ENCODE results near the gene HDAC4. TPM values are rescaled to one million over a fixed set of nuclear protein-coding genes. Genes with fewer than 3 reads are reported as not detected.

HDAC4 gene
- total and polyA plus RNA-seq, 2 experiments from 2014 or later = 8.1 to 41.8 TPM

DNA sequence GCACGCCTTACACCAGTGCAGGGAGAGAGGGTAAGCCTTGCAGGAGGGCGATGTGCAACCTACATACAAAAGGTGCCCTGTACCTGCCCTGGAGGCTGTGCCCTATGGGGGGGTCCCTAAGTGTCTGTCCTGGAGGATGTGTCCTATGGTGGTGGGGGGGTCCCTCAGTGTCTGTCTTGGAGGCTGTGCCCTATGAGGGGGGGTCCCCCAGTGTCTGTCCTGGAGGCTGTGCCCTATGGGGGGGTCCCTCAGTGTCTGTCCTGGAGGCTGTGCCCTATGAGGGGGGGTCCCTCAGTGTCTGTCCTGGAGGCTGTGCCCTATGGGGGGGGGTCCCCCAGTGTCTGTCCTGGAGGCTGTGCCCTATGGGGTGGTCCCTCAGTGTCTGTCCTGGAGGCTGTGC, 216.6 kb downstream of the HDAC4 start:
- Histone ChIP-seq H3K4me1 (ENCODE audit: insufficient read depth) (no peaks in the 10 kb centered on the region), H3K36me3 (ENCODE audit: insufficient read depth) (peaks cover 5% of the 10 kb centered on the region; the same call in 1 of the 2 replicates), H3K27ac (ENCODE audit: low read depth) (no peak overlapping the region), H3K27me3 (ENCODE audit: insufficient read depth) (no peaks in the 10 kb centered on the region), H3K9me2 (ENCODE audit: insufficient read depth) (no peaks in the 10 kb centered on the region), H3K79me2 (replicated peaks; ENCODE audit: insufficient read depth) (0 out of 2 replicates have a peak, but pooled peaks cover 3% of the 10 kb centered on the region), H3K4me3 (no peak overlapping the region), H4K20me1 (replicated peaks; ENCODE audit: insufficient read depth) (no peaks in the 10 kb centered on the region), H3K4me2 (no peak overlapping the region), H3F3A (replicated peaks; ENCODE audit: low read depth) (no peaks in the 10 kb centered on the region), H2AFZ (no peak overlapping the region)
- ATAC-seq (no peak), DNase-seq (ENCODE audit: low spot score) (no peak)
- H3K27me3 Mint-ChIP-seq (ENCODE audit: insufficient read depth, low read depth, poor library complexity) = peaks cover 1% of the 10 kb centered on the region
- H3K27ac Mint-ChIP-seq = no peak overlapping the region
- peaks cover 35% of the 10 kb centered on the region for H3K36me3 Mint-ChIP-seq (ENCODE audit: low read depth)
- TF ChIP-seq, protein P1, sequence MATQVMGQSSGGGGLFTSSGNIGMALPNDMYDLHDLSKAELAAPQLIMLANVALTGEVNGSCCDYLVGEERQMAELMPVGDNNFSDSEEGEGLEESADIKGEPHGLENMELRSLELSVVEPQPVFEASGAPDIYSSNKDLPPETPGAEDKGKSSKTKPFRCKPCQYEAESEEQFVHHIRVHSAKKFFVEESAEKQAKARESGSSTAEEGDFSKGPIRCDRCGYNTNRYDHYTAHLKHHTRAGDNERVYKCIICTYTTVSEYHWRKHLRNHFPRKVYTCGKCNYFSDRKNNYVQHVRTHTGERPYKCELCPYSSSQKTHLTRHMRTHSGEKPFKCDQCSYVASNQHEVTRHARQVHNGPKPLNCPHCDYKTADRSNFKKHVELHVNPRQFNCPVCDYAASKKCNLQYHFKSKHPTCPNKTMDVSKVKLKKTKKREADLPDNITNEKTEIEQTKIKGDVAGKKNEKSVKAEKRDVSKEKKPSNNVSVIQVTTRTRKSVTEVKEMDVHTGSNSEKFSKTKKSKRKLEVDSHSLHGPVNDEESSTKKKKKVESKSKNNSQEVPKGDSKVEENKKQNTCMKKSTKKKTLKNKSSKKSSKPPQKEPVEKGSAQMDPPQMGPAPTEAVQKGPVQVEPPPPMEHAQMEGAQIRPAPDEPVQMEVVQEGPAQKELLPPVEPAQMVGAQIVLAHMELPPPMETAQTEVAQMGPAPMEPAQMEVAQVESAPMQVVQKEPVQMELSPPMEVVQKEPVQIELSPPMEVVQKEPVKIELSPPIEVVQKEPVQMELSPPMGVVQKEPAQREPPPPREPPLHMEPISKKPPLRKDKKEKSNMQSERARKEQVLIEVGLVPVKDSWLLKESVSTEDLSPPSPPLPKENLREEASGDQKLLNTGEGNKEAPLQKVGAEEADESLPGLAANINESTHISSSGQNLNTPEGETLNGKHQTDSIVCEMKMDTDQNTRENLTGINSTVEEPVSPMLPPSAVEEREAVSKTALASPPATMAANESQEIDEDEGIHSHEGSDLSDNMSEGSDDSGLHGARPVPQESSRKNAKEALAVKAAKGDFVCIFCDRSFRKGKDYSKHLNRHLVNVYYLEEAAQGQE (IDR thresholded peaks at IDR 0.05; ENCODE audit: unreplicated experiment) = no peak
- TF ChIP-seq STAT1 (IDR thresholded peaks at IDR 0.05; ENCODE audit: unreplicated experiment) (no peak), EZH2 (IDR thresholded peaks at IDR 0.05; ENCODE audit: low read depth, unreplicated experiment) (no peak), ZNF331 (CRISPR knock-in tag; IDR thresholded peaks at IDR 0.05; ENCODE audit: low read depth) (no peak), NANOG (IDR thresholded peaks at IDR 0.05; ENCODE audit: borderline replicate concordance) (no peak), POLR2AphosphoS5 (IDR thresholded peaks at IDR 0.05; ENCODE audit: low read depth) (no peak)
- TF ChIP-seq, protein P2, sequence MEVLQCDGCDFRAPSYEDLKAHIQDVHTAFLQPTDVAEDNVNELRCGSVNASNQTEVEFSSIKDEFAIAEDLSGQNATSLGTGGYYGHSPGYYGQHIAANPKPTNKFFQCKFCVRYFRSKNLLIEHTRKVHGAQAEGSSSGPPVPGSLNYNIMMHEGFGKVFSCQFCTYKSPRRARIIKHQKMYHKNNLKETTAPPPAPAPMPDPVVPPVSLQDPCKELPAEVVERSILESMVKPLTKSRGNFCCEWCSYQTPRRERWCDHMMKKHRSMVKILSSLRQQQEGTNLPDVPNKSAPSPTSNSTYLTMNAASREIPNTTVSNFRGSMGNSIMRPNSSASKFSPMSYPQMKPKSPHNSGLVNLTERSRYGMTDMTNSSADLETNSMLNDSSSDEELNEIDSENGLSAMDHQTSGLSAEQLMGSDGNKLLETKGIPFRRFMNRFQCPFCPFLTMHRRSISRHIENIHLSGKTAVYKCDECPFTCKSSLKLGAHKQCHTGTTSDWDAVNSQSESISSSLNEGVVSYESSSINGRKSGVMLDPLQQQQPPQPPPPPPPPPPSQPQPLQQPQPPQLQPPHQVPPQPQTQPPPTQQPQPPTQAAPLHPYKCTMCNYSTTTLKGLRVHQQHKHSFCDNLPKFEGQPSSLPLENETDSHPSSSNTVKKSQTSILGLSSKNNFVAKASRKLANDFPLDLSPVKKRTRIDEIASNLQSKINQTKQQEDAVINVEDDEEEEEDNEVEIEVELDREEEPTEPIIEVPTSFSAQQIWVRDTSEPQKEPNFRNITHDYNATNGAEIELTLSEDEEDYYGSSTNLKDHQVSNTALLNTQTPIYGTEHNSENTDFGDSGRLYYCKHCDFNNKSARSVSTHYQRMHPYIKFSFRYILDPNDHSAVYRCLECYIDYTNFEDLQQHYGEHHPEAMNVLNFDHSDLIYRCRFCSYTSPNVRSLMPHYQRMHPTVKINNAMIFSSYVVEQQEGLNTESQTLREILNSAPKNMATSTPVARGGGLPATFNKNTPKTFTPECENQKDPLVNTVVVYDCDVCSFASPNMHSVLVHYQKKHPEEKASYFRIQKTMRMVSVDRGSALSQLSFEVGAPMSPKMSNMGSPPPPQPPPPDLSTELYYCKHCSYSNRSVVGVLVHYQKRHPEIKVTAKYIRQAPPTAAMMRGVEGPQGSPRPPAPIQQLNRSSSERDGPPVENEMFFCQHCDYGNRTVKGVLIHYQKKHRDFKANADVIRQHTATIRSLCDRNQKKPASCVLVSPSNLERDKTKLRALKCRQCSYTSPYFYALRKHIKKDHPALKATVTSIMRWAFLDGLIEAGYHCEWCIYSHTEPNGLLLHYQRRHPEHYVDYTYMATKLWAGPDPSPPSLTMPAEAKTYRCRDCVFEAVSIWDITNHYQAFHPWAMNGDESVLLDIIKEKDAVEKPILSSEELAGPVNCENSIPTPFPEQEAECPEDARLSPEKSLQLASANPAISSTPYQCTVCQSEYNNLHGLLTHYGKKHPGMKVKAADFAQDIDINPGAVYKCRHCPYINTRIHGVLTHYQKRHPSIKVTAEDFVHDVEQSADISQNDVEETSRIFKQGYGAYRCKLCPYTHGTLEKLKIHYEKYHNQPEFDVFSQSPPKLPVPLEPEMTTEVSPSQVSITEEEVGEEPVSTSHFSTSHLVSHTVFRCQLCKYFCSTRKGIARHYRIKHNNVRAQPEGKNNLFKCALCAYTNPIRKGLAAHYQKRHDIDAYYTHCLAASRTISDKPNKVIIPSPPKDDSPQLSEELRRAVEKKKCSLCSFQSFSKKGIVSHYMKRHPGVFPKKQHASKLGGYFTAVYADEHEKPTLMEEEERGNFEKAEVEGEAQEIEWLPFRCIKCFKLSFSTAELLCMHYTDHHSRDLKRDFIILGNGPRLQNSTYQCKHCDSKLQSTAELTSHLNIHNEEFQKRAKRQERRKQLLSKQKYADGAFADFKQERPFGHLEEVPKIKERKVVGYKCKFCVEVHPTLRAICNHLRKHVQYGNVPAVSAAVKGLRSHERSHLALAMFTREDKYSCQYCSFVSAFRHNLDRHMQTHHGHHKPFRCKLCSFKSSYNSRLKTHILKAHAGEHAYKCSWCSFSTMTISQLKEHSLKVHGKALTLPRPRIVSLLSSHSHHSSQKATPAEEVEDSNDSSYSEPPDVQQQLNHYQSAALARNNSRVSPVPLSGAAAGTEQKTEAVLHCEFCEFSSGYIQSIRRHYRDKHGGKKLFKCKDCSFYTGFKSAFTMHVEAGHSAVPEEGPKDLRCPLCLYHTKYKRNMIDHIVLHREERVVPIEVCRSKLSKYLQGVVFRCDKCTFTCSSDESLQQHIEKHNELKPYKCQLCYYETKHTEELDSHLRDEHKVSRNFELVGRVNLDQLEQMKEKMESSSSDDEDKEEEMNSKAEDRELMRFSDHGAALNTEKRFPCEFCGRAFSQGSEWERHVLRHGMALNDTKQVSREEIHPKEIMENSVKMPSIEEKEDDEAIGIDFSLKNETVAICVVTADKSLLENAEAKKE (CRISPR knock-in tag; IDR thresholded peaks at IDR 0.05) = no peak
- TF ChIP-seq, protein P3, sequence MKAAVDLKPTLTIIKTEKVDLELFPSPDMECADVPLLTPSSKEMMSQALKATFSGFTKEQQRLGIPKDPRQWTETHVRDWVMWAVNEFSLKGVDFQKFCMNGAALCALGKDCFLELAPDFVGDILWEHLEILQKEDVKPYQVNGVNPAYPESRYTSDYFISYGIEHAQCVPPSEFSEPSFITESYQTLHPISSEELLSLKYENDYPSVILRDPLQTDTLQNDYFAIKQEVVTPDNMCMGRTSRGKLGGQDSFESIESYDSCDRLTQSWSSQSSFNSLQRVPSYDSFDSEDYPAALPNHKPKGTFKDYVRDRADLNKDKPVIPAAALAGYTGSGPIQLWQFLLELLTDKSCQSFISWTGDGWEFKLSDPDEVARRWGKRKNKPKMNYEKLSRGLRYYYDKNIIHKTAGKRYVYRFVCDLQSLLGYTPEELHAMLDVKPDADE (IDR thresholded peaks at IDR 0.05) = no peak
- TF ChIP-seq, protein P4, sequence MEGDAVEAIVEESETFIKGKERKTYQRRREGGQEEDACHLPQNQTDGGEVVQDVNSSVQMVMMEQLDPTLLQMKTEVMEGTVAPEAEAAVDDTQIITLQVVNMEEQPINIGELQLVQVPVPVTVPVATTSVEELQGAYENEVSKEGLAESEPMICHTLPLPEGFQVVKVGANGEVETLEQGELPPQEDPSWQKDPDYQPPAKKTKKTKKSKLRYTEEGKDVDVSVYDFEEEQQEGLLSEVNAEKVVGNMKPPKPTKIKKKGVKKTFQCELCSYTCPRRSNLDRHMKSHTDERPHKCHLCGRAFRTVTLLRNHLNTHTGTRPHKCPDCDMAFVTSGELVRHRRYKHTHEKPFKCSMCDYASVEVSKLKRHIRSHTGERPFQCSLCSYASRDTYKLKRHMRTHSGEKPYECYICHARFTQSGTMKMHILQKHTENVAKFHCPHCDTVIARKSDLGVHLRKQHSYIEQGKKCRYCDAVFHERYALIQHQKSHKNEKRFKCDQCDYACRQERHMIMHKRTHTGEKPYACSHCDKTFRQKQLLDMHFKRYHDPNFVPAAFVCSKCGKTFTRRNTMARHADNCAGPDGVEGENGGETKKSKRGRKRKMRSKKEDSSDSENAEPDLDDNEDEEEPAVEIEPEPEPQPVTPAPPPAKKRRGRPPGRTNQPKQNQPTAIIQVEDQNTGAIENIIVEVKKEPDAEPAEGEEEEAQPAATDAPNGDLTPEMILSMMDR (conservative IDR thresholded peaks at IDR 0.05; ENCODE audit: low read depth in 2 of 2) = no peak
- no peak overlapping the region for H3K4me3 Mint-ChIP-seq
- H3K9me3 Mint-ChIP-seq = peaks cover 3% of the 10 kb centered on the region; the same call in 1 of the 3 replicates
- H3K4me1 Mint-ChIP-seq = peaks cover 12% of the 10 kb centered on the region

Measured in GM23338 (cell line).